Prostate gland (tissue), 2 donors: ENCODE data around the gene CEP78. TPM values are rescaled to one million over a fixed set of nuclear protein-coding genes. Genes with fewer than 3 reads are reported as not detected.

Experiments used
- DNase-seq: peaks from one replicate; pipeline ENCODE4 v3.0.0-alpha.2; 2019; ENCODE audit warnings: low spot score
- H3K27ac ChIP-seq, 2 donors: fragments of 200-600 bp; sonication (generic); 2 replicates each; pipeline ENCODE4 v1.5.1; 2017 to 2019
- H3K27me3 ChIP-seq: fragments of 200-600 bp; sonication (generic); replicated peaks from 2 replicates; pipeline ENCODE4 v1.5.1; 2019; ENCODE audit not compliant: insufficient read depth
- H3K36me3 ChIP-seq, 2 donors: fragments of 200-600 bp; sonication (generic); 1 replicate in 1 of 2; 2 replicates in 1 of 2; pipeline versions ENCODE4 v1.5.1 to v1.8.1; 2017 to 2019
- H3K4me1 ChIP-seq: fragments of 200-600 bp; sonication (generic); replicated peaks from 2 replicates; pipeline ENCODE4 v1.5.1; 2019
- H3K4me3 ChIP-seq, 2 donors: fragments of 200-600 bp; sonication (generic); 2 replicates each; pipeline ENCODE4 v1.5.1; 2017 to 2019
- H3K9me3 ChIP-seq: fragments of 200-600 bp; sonication (generic); 2 replicates; pipeline ENCODE4 v1.5.1; 2017
- POLR2A ChIP-seq: fragments of 450-650 bp; IDR thresholded peaks from one replicate; pipeline ENCODE4 v1.6.1; 2016; ENCODE audit warnings: antibody characterized with exemption, mild to moderate bottlenecking
- POLR2AphosphoS5 ChIP-seq: sonication (generic); formaldehyde crosslinking; IDR thresholded peaks from one replicate; pipeline ENCODE4 v1.6.1; 2017; ENCODE audit warnings: antibody characterized with exemption
- WGBS: methylation state at CpG from one replicate; pipeline ENCODE4 v1.1.5; 2018; 5-methylcytosine and 5-hydroxymethylcytosine counted together
- intact Hi-C: fragments of 100-400 bp; cut with DNase I; formaldehyde crosslinking; loops from one replicate; pipeline ENCODE4 v1.14.2; 2022
- total RNA-seq, 2 donors: library from RNA; depleted of rRNA; stranded (reverse); fragments of >200 nt; gene quantifications; one replicate each; pipeline ENCODE4 v1.1.0, GENCODE V29; 2016
- TF ChIP-seq, protein P1 (sequence below), 4 experiments: fragments of 200-600 bp in 2 of 4; fragments of 450-650 bp in 2 of 4; sonication (generic) in 2 of 4; IDR thresholded peaks; 1 replicate in 3 of 4; 2 replicates in 1 of 4; pipeline ENCODE4 v1.5.1; 2016 to 2019; ENCODE audit warnings: antibody characterized with exemption in 4 of 4, mild to moderate bottlenecking in 2 of 4, moderate library complexity in 2 of 4

The CEP78 gene
- total RNA-seq, 2 donors from 2014 or later = 12.0 to 16.5 TPM

DNA sequence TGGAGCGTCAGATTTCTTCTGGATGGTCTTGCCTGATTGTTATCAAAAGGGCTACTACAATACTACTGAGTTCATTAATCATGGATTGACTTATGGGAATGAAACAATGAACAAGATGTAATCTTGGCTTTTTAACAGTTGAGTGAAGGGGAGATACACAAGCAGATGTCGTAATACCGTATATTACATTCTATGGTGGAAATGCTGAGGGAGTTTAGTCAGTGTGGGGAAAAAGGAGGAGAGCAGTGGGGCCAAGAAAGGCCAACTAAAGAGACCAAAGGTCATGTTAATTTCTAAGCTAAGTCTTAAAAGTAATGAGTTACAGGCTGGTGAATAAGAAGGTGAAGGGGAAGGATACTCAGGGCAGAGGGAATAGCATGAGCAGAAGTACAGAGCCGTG, 32.0 kb downstream of the CEP78 start:
- WGBS = 87% methylated on average over 4 of the region's 4 CpGs
- H3K4me1 ChIP-seq = no peaks in the 10 kb centered on the region
- intact Hi-C loops = no loop called here
- no peak overlapping the region for H3K27ac ChIP-seq
- no peak for DNase-seq
- H3K9me3 ChIP-seq = no peaks in the 10 kb centered on the region
- no peaks in the 10 kb centered on the region for H3K27me3 ChIP-seq
- TF ChIP-seq POLR2AphosphoS5 (no peak), POLR2A (no peak)
- TF ChIP-seq, protein P1, sequence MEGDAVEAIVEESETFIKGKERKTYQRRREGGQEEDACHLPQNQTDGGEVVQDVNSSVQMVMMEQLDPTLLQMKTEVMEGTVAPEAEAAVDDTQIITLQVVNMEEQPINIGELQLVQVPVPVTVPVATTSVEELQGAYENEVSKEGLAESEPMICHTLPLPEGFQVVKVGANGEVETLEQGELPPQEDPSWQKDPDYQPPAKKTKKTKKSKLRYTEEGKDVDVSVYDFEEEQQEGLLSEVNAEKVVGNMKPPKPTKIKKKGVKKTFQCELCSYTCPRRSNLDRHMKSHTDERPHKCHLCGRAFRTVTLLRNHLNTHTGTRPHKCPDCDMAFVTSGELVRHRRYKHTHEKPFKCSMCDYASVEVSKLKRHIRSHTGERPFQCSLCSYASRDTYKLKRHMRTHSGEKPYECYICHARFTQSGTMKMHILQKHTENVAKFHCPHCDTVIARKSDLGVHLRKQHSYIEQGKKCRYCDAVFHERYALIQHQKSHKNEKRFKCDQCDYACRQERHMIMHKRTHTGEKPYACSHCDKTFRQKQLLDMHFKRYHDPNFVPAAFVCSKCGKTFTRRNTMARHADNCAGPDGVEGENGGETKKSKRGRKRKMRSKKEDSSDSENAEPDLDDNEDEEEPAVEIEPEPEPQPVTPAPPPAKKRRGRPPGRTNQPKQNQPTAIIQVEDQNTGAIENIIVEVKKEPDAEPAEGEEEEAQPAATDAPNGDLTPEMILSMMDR (IDR thresholded peaks at IDR 0.05) = no peak
- no peak overlapping the region for H3K4me3 ChIP-seq
- H3K36me3 ChIP-seq = no peaks in the 10 kb centered on the region

DNA sequence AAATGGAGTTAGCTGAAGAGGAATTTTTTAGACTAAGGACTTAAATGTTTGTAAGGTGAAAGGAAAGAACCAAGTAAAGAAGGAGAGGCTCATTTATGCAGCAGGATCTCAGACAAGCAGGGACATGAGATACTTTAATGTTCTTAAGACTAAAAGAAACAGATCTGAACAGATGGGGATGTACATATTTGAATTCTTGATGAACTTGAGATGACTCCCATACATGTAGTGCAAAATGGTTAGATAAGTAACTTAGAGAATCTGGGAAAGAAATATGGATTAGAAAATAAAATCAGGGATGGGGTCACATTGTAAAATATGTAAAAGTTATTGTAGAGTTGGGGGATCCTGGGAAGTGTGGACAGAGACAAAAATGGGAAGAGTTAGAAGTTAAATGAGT, 33.9 kb downstream of the CEP78 start:
- H3K4me3 ChIP-seq = no peak overlapping the region
- no peaks in the 10 kb centered on the region for H3K9me3 ChIP-seq
- no peak overlapping the region for H3K27ac ChIP-seq
- DNase-seq = no peak
- no peaks in the 10 kb centered on the region for H3K27me3 ChIP-seq
- H3K4me1 ChIP-seq = no peaks in the 10 kb centered on the region
- intact Hi-C loops = no loop called here
- TF ChIP-seq POLR2AphosphoS5 (no peak), POLR2A (no peak)
- TF ChIP-seq, protein P1 (IDR thresholded peaks at IDR 0.05) = no peak
- no peaks in the 10 kb centered on the region for H3K36me3 ChIP-seq

DNA sequence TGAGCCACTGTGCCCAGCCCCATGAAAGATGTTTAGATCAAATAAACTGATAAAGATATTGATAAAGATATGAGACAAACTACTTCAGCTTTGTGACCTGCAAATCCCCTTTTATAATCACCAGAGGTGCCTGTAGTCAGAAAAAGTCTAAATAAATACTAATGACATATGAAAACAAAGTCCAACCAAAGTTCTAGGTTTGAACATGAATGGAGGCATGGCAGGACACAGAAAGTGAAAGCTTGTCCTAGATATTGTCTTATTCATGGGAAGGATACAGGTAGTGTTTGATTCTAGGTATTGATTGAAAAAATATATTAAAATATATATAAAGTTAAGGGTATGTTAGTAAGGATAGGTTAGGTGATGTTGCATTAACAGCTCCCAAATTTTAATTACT, 36.4 kb downstream of the CEP78 start:
- Histone ChIP-seq H3K27ac (no peak overlapping the region), H3K36me3 (no peaks in the 10 kb centered on the region), H3K4me1 (no peaks in the 10 kb centered on the region), H3K4me3 (no peak overlapping the region), H3K9me3 (no peaks in the 10 kb centered on the region), H3K27me3 (no peaks in the 10 kb centered on the region)
- DNase-seq = no peak
- intact Hi-C loops = no loop called here
- TF ChIP-seq POLR2A (no peak), POLR2AphosphoS5 (no peak)
- TF ChIP-seq, protein P1 (IDR thresholded peaks at IDR 0.05) = no peak

- H3K4me1 ChIP-seq = no peaks in the 10 kb centered on the region
- WGBS = 93% methylated on average over 3 of the region's 3 CpGs
- no peaks in the 10 kb centered on the region for H3K27me3 ChIP-seq
- TF ChIP-seq POLR2AphosphoS5 = no peak
- TF ChIP-seq POLR2A = no peak
- TF ChIP-seq, protein P1 (IDR thresholded peaks at IDR 0.05) = no peak
- no peaks in the 10 kb centered on the region for H3K9me3 ChIP-seq
- no peak overlapping the region for H3K27ac ChIP-seq
- intact Hi-C loops = no loop called here
- no peak for DNase-seq
- H3K36me3 ChIP-seq = no peaks in the 10 kb centered on the region
- H3K4me3 ChIP-seq = no peak overlapping the region
Measured at GRCh38 chr9:78273761-78274160, 37.9 kb downstream of the CEP78 start.

DNA sequence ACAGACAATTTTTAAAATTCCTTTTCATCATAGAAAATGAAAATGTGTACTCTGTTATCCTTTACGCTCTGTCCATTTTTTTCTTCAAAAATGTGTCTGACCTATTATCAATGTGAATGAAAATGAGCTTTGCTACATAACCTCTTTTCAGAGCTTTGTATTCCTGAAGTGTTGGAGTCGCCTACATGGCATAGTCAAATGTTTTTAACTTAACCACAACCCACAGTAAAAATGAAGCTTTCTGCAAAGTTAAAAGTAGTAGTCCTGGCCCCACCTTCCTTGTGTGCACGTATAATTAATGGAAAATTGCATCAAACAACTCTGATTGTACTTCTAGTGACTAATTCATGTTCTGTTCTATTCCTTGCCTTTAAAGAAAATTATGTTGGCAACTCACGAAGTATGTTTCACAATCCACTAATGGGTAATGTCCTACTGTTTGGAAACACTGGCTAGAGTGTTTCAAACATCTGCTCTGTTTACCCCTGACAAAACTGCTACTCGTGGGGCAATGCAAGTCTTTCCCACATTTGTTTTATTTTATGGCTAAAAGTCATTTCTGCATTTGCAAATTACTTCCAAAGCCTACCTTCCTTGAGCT, 42.4 kb downstream of the CEP78 start:
- TF ChIP-seq, protein P1 (IDR thresholded peaks at IDR 0.05) = no peak
- TF ChIP-seq POLR2A (no peak), POLR2AphosphoS5 (no peak)
- H3K9me3 ChIP-seq = no peaks in the 10 kb centered on the region
- no peaks in the 10 kb centered on the region for H3K27me3 ChIP-seq
- H3K27ac ChIP-seq = no peak overlapping the region
- H3K4me3 ChIP-seq = no peak overlapping the region
- H3K4me1 ChIP-seq = no peaks in the 10 kb centered on the region
- WGBS = 59% methylated on average over 5 of the region's 5 CpGs
- intact Hi-C loops = no loop called here
- H3K36me3 ChIP-seq = no peaks in the 10 kb centered on the region
- DNase-seq = no peak
